Embryonic facial prominence (tissue), 1 donor: ENCODE measurements around the gene SLC9A3.
"Not testable (repeated sequence)": the region's sequence is repeated elsewhere in the genome, so short reads cannot be mapped to it uniquely, and the experiment has no call there.

ENCODE experiments used
- DNase-seq: peaks from one replicate; pipeline ENCODE4 v3.0.0-alpha.2; 2016; ENCODE audit errors: extremely low spot score

Gene SLC9A3

GRCh38 chr5:507986-508575 is 16.2 kb downstream of the SLC9A3 start:
- DNase-seq = not testable (repeated sequence)

GRCh38 chr5:505951-506525 is 18.2 kb downstream of the SLC9A3 start:
- no peak for DNase-seq

- DNase-seq = no peak
These were observed 19.7 kb downstream of the SLC9A3 start for GRCh38 chr5:504326-505154.

DNA sequence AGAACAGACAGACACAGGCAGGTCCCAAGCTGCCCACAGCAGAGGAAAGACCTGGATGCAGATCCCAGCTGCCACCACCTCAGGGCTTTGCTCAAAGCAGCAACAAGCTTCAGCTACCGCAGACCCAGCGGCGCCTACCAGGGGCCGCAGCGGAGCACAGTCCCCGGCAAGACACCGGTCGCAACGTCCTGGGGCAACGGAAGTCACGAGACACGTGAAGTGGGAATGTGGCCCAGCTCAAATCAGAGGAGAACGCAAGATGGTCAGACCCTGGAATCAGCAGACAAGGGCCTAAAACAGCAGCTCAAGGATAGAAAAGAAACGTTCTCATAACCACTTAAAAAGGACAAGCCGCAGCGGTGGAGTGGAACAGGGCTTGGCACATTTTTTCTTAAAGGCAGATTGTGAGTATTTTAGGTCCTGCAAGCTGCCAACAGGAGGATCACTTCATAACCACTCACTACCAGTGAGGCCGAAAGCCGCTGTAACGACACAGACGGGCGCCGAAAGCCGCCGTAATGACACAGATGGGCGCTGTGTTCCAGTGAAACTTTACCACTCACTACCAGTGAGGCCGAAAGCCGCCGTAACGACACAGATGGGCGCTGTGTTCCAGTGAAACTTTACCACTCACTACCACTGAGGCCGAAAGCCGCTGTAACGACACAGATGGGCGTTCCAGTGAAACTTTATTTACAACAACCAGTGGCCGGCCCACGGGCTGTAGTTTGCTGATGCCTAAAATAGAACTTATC is 21.7 kb downstream of the SLC9A3 start:
- no peak for DNase-seq

DNA sequence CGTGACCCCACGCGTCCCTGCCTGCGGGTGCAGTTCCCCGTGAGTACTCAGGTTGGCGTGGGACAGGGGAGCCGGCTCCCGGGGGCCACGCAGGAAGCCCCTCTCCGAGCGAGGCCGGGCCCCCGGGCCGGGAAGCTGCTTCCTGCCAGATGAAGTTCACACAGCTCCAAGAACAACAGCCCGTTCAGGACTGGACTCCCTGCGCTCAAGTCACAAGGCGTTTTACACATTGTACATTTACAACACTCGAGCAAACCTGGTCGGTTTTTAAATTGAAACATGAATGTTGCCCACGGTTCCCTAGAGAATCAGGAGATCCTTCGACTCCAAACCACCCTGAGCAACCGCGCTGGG is 22.4 kb downstream of the SLC9A3 start:
- DNase-seq = no peak

- no peak for DNase-seq
These were observed 23.0 kb downstream of the SLC9A3 start for GRCh38 chr5:501105-501830.

GRCh38 chr5:500491-500890 is 23.8 kb downstream of the SLC9A3 start:
- no peak for DNase-seq

GRCh38 chr5:499233-500209 is 24.7 kb downstream of the SLC9A3 start:
- no peak for DNase-seq

GRCh38 chr5:497871-498509 is 26.3 kb downstream of the SLC9A3 start:
- DNase-seq = no peak

DNA sequence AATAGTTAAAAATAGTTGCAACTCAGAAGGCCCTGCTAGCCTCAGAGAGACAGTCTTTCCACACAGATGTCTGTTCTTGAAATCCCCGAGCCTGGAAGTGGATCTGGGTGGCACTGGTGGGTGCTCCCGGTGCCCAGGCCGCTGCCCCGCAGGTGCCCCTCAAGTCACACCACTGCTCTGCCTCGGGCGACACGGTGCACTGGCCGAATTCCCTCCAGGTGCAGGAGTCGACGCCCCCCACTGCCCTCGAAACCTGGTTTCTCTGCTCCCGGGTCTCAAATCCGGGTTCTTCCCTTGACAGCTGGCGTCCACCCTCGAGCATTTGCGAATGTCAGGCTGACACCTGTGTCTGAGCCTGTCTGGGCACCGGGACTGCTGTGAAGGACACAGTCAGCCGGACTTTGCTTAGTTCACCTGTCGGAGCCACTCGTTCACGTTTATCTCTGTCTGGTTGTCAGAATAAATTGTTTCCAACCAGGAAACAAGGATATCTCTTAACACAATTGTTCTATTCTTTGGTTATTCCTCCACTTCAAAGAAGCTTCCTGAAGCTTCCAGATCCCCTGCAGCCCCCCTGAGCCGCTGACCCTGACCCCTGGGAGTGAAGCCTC is 27.1 kb downstream of the SLC9A3 start:
- no peak for DNase-seq

DNA sequence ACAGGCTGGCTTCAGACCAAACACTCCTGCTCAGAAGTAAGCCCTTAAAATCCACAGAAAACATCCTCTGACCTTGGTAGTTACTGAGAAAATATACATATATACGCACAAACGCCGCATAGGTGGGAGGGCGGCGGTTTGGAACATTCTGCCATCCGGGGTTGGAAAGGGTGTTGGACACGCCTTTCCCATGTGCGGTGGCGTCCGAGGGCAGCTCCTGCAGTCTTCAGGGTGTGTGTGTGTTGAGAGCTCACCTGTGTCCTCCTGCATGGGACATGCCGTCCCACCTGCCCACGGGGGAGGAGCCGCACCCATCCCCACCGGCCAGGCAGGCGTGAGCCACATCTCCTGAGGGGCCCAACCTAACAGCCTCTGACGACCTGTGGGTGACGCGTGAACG is 28.2 kb downstream of the SLC9A3 start:
- no peak for DNase-seq

- no peak for DNase-seq
These were observed 29.5 kb downstream of the SLC9A3 start for GRCh38 chr5:494667-495255.

- no peak for DNase-seq
These were observed 30.5 kb downstream of the SLC9A3 start for GRCh38 chr5:493758-494157.

GRCh38 chr5:493119-493701 is 31.0 kb downstream of the SLC9A3 start:
- DNase-seq = no peak

- DNase-seq = no peak
These were observed 31.8 kb downstream of the SLC9A3 start for GRCh38 chr5:492314-492893.

- DNase-seq = no peak
These were observed 32.4 kb downstream of the SLC9A3 start for GRCh38 chr5:491856-492155.

DNA sequence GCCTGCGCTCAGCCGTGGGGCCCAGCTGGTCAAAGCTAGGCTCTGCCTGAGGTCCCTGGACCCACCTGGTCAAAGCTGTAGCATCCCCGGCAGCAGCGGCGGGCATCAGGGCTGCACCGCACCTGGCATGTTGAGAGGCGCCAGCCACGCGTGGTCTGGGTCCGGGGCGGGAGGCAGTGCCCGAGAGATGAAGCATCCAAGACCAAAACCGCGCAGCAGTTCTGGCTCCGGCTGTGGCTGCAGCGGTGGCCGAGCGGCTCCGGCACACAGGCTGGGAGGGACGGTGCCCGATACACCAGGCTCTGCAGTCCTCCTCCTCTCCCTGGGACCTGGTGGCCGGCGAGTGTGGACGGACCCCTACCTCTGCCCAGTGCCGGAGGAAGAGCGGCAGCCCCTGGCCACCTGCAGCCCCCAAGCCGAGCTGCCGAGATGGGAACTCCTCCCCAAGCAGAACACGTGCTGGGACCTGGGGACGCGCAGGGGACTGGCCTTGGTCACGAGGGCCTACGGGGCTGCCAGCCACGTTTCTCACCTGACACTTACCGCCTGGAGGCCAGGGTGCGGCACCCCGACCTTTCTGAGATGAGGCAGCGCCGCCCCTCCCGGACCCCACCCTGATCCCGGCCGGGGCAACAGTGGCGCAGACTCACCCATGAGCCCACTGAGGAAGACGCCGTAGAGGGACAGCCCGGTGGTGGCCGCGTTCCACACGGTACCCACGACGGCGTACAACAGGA is 33.0 kb downstream of the SLC9A3 start:
- no peak for DNase-seq
